Upper lobe of left lung (tissue), 6 donors: ENCODE measurements around the gene KIAA1958. TPM values are rescaled to one million over a fixed set of nuclear protein-coding genes. Genes with fewer than 3 reads are reported as not detected.

Experiments
- ATAC-seq, 2 donors: fragments of 200-7000 bp; cut with Tn5 transposase; one replicate each; pipeline ENCODE4 v1.9.1; 2022; ENCODE audit warnings: mild to moderate bottlenecking in 2 of 2, moderate library complexity in 2 of 2; ENCODE audit not compliant: low FRiP score in 2 of 2
- DNase-seq, 2 donors: peaks; one replicate each; pipeline ENCODE4 v3.0.0-alpha.2; 2019 to 2020
- H3K27ac ChIP-seq, 4 donors: fragments of 200-600 bp; sonication (generic); one replicate each; pipeline ENCODE4 v1.5.1; 2016 to 2019
- H3K27me3 ChIP-seq, 4 donors: fragments of 200-600 bp; sonication (generic); one replicate each; pipeline ENCODE4 v1.5.1; 2017 to 2019
- H3K36me3 ChIP-seq, 4 donors: fragments of 200-600 bp; sonication (generic); one replicate each; pipeline ENCODE4 v1.5.1; 2016 to 2019
- H3K4me1 ChIP-seq, 4 donors: fragments of 200-600 bp; sonication (generic); one replicate each; pipeline ENCODE4 v1.5.1; 2018 to 2019
- H3K4me3 ChIP-seq, 4 donors: fragments of 200-600 bp; sonication (generic); one replicate each; pipeline ENCODE4 v1.5.1; 2017 to 2019; ENCODE audit warnings: mild to moderate bottlenecking in 2 of 4, moderate library complexity in 1 of 4
- H3K9me3 ChIP-seq, 4 donors: fragments of 200-600 bp; sonication (generic); one replicate each; pipeline ENCODE4 v1.5.1; 2018 to 2019
- CTCF ChIP-seq, 6 experiments: fragments of 450-650 bp in 4 of 6; fragments of 200-600 bp in 2 of 6; sonication (generic) in 2 of 6; IDR thresholded peaks; one replicate each; pipeline ENCODE4 v1.5.1; 2016 to 2019; ENCODE audit warnings: antibody characterized with exemption in 6 of 6
- EP300 ChIP-seq, 4 donors: sonication (generic); formaldehyde crosslinking; IDR thresholded peaks; one replicate each; pipeline ENCODE4 v1.5.1; 2017; ENCODE audit warnings: antibody characterized with exemption in 4 of 4, control low read depth in 2 of 4
- POLR2A ChIP-seq, 4 donors: fragments of 450-650 bp; IDR thresholded peaks; one replicate each; pipeline ENCODE4 v1.5.1; 2016 to 2017; ENCODE audit warnings: antibody characterized with exemption in 4 of 4, mild to moderate bottlenecking in 2 of 4
- POLR2AphosphoS5 ChIP-seq, 2 donors: sonication (generic); formaldehyde crosslinking; IDR thresholded peaks; one replicate each; pipeline ENCODE4 v1.5.1; 2017; ENCODE audit warnings: antibody characterized with exemption in 2 of 2
- WGBS, 2 donors: methylation state at CpG; one replicate each; pipeline ENCODE4 v1.1.5; 2017 to 2018; 5-methylcytosine and 5-hydroxymethylcytosine counted together
- total RNA-seq, 6 donors: library from RNA; depleted of rRNA in 4 of 6; stranded (reverse); fragments of >200 nt in 4 of 6; gene quantifications; one replicate each; pipeline versions ENCODE4 v1.1.0 to v1.2.1, GENCODE V29; 2016 to 2021
- donor health status: DM: no; HTN: no; CAD: no; lungs with moderate emphysema.
- donor health status: DM: no; HTN: yes; CAD: no; lungs with severe emphysema.

Gene KIAA1958
- total RNA-seq, 6 donors from 2014 or later = 9.2 to 21.1 (median 14.2) TPM

GRCh38 chr9:112631313-112632070, 144.9 kb downstream of the KIAA1958 start:
- H3K4me1 ChIP-seq = no peaks in the 10 kb centered on the region
- DNase-seq = peak in 1 of 2 donors; percentile 36
- no peaks in the 10 kb centered on the region for H3K36me3 ChIP-seq
- H3K9me3 ChIP-seq = no peaks in the 10 kb centered on the region
- 75 to 82% methylated on average over 3 of the region's 3 CpGs for WGBS, 2 donors
- no peak overlapping the region for H3K4me3 ChIP-seq
- no peak for TF ChIP-seq EP300 (IDR thresholded peaks at IDR 0.05)
- TF ChIP-seq CTCF (IDR thresholded peaks at IDR 0.05) = no peak
- TF ChIP-seq POLR2AphosphoS5 (IDR thresholded peaks at IDR 0.05) = no peak
- TF ChIP-seq POLR2A (IDR thresholded peaks at IDR 0.05) = no peak
- peak in 1 of 2 donors; percentile 36 for ATAC-seq
- no peak overlapping the region for H3K27ac ChIP-seq
- no peaks in the 10 kb centered on the region for H3K27me3 ChIP-seq

GRCh38 chr9:112640311-112640710, 153.7 kb downstream of the KIAA1958 start:
- ATAC-seq = no peak
- Histone ChIP-seq H3K27ac (no peak overlapping the region), H3K4me3 (no peak overlapping the region), H3K27me3 (no peaks in the 10 kb centered on the region), H3K36me3 (no peaks in the 10 kb centered on the region), H3K4me1 (no peaks in the 10 kb centered on the region), H3K9me3 (peaks cover 0 to 17% (median 5%) of the 10 kb centered on the region in 4 donors)
- TF ChIP-seq CTCF (IDR thresholded peaks at IDR 0.05) = no peak
- TF ChIP-seq EP300 (IDR thresholded peaks at IDR 0.05) = no peak
- TF ChIP-seq POLR2A (IDR thresholded peaks at IDR 0.05) = no peak
- no peak for TF ChIP-seq POLR2AphosphoS5 (IDR thresholded peaks at IDR 0.05)
- DNase-seq = no peak
- WGBS, 2 donors = 91 to 93% methylated on average over 4 of the region's 4 CpGs

- no peaks in the 10 kb centered on the region for H3K36me3 ChIP-seq
- H3K4me3 ChIP-seq = no peak overlapping the region
- ATAC-seq (no peak), DNase-seq (no peak)
- H3K27me3 ChIP-seq = no peaks in the 10 kb centered on the region
- 82 to 86% methylated on average over 3 of the region's 3 CpGs for WGBS, 2 donors
- H3K9me3 ChIP-seq = peaks cover 0 to 17% (median 5%) of the 10 kb centered on the region in 4 donors
- H3K4me1 ChIP-seq = no peaks in the 10 kb centered on the region
- H3K27ac ChIP-seq = no peak overlapping the region
- TF ChIP-seq EP300 (IDR thresholded peaks at IDR 0.05) (no peak), CTCF (IDR thresholded peaks at IDR 0.05) (no peak), POLR2A (IDR thresholded peaks at IDR 0.05) (no peak)
These were observed 155.5 kb downstream of the KIAA1958 start for GRCh38 chr9:112642126-112642525.

GRCh38 chr9:112647596-112647995, 161.0 kb downstream of the KIAA1958 start:
- H3K36me3 ChIP-seq = no peaks in the 10 kb centered on the region
- H3K27me3 ChIP-seq = no peaks in the 10 kb centered on the region
- H3K4me3 ChIP-seq = no peak overlapping the region
- no peak overlapping the region for H3K27ac ChIP-seq
- H3K4me1 ChIP-seq = no peaks in the 10 kb centered on the region
- peaks cover 0 to 7% (median 2%) of the 10 kb centered on the region in 4 donors for H3K9me3 ChIP-seq
- TF ChIP-seq EP300 (IDR thresholded peaks at IDR 0.05) = no peak
- no peak for TF ChIP-seq CTCF (IDR thresholded peaks at IDR 0.05)
- no peak for TF ChIP-seq POLR2AphosphoS5 (IDR thresholded peaks at IDR 0.05)
- TF ChIP-seq POLR2A (IDR thresholded peaks at IDR 0.05) = no peak
- ATAC-seq (no peak), DNase-seq (no peak)
- 96 to 98% methylated on average over 3 of the region's 3 CpGs for WGBS, 2 donors

GRCh38 chr9:112648624-112649023, 162.0 kb downstream of the KIAA1958 start:
- no peak for ATAC-seq

More at GRCh38 chr9:112648624-112649023, 162.0 kb downstream of the KIAA1958 start:
- no peak for TF ChIP-seq POLR2AphosphoS5 (IDR thresholded peaks at IDR 0.05)
- no peak for TF ChIP-seq EP300 (IDR thresholded peaks at IDR 0.05)
- no peak for TF ChIP-seq CTCF (IDR thresholded peaks at IDR 0.05)
- no peak for TF ChIP-seq POLR2A (IDR thresholded peaks at IDR 0.05)
- Histone ChIP-seq H3K27me3 (no peaks in the 10 kb centered on the region), H3K36me3 (no peaks in the 10 kb centered on the region), H3K4me3 (no peak overlapping the region), H3K9me3 (peaks cover 0 to 7% (median 2%) of the 10 kb centered on the region in 4 donors), H3K4me1 (no peaks in the 10 kb centered on the region), H3K27ac (no peak overlapping the region)
- no peak for DNase-seq
- WGBS, 2 donors = 92 to 96% methylated on average over 1 of the region's 1 CpG
